SK-N-SH (cell line): ENCODE results near the gene DAB2IP. TPM values are rescaled to one million over a fixed set of nuclear protein-coding genes. Genes with fewer than 3 reads are reported as not detected.
A peak's percentile ranks its signal among the peaks of the same experiment; 100 is the strongest.

Source experiments
- CTCF ChIA-PET: fragments of 300-600, 350-600 bp; formaldehyde crosslinking; extraction: SDS; loops from one replicate; lab custom pipeline; 2021; lab: Yijun Ruan, JAX
- POLR2A ChIA-PET: fragments of 350-600 bp; sonication (Branson Sonifier 250); formaldehyde crosslinking; extraction: SDS; loops from one replicate; lab custom pipeline; 2020; ENCODE audit warnings: antibody characterized with exemption, inconsistent platforms; lab: Yijun Ruan, JAX
- DNase-seq: peaks from one replicate; pipeline ENCODE4 v3.0.0; 2012
- H2AFZ ChIP-seq: fragments of 200-600 bp; sonication (generic); 2 replicates; pipeline ENCODE4 v1.8.1; 2016; ENCODE audit warnings: antibody characterized with exemption, mild to moderate bottlenecking, low read depth
- H3F3A ChIP-seq: fragments of 200-600 bp; sonication (generic); replicated peaks from 2 replicates; pipeline ENCODE3; 2016; ENCODE audit warnings: antibody characterized with exemption, mild to moderate bottlenecking; ENCODE audit not compliant: insufficient read depth
- H3K27ac ChIP-seq, 2 experiments: fragments of 200-500 bp in 1 of 2; fragments of 200-600 bp in 1 of 2; sonication (Bioruptor generic) in 1 of 2; sonication (generic), shearing (Covaris generic) in 1 of 2; 2 replicates each; pipeline versions ENCODE4 v1.5.1 to v1.6.1; 2014 to 2016; ENCODE audit warnings: low read depth in 2 of 2, inconsistent platforms in 1 of 2, low read length in 1 of 2, mild to moderate bottlenecking in 1 of 2, mixed read lengths in 1 of 2
- H3K27me3 ChIP-seq: fragments of 200-600 bp; sonication (generic), shearing (Covaris generic); 2 replicates; pipeline ENCODE4 v1.6.1; 2016; ENCODE audit warnings: mixed run types; ENCODE audit not compliant: insufficient read depth
- H3K36me3 ChIP-seq, 2 experiments: fragments of 200-500 bp in 1 of 2; fragments of 200-600 bp in 1 of 2; sonication (Bioruptor generic) in 1 of 2; sonication (generic) in 1 of 2; replicated peaks in 1 of 2; 2 replicates each; pipeline versions ENCODE3 to v1.5.1; 2014 to 2016; ENCODE audit warnings: low read length in 1 of 2, mild to moderate bottlenecking in 1 of 2; ENCODE audit not compliant: insufficient read depth in 2 of 2, control insufficient read depth in 1 of 2
- H3K4me1 ChIP-seq, 2 experiments: fragments of 200-500 bp in 1 of 2; fragments of 200-600 bp in 1 of 2; sonication (Bioruptor generic) in 1 of 2; sonication (generic), shearing (Covaris generic) in 1 of 2; 2 replicates each; pipeline versions ENCODE4 v1.5.1 to v1.6.1; 2014 to 2016; ENCODE audit warnings: low read depth in 1 of 2, low read length in 1 of 2, mixed run types in 1 of 2; ENCODE audit not compliant: insufficient read depth in 2 of 2, control insufficient read depth in 1 of 2
- H3K4me2 ChIP-seq: fragments of 200-600 bp; sonication (generic), shearing (Covaris generic); 2 replicates; pipeline ENCODE4 v1.6.1; 2017; ENCODE audit warnings: mixed run types
- H3K4me3 ChIP-seq, 2 experiments: fragments of 200-500 bp in 1 of 2; fragments of 200-600 bp in 1 of 2; sonication (Bioruptor generic) in 1 of 2; sonication (generic), shearing (Covaris generic) in 1 of 2; 2 replicates each; pipeline versions ENCODE4 v1.5.1 to v1.8.1; 2014 to 2016; ENCODE audit warnings: low read depth in 2 of 2, inconsistent platforms in 1 of 2, low read length in 1 of 2, mild to moderate bottlenecking in 1 of 2, mixed read lengths in 1 of 2, moderate library complexity in 1 of 2
- H3K79me2 ChIP-seq: fragments of 200-600 bp; sonication (generic); 2 replicates; pipeline ENCODE4 v1.8.1; 2017; ENCODE audit warnings: mild to moderate bottlenecking; ENCODE audit not compliant: insufficient read depth
- H3K9ac ChIP-seq: fragments of 200-600 bp; sonication (generic); 2 replicates; pipeline ENCODE4 v1.6.1; 2017; ENCODE audit warnings: mixed run types
- H3K9me2 ChIP-seq: fragments of 200-600 bp; sonication (generic); 2 replicates; pipeline ENCODE4 v1.6.1; 2017; ENCODE audit warnings: mixed run types
- H3K9me3 ChIP-seq: fragments of 200-600 bp; sonication (generic); 2 replicates; pipeline ENCODE4 v1.6.1; 2017; ENCODE audit warnings: mixed run types, mild to moderate bottlenecking, moderate library complexity
- H4K20me1 ChIP-seq: fragments of 200-600 bp; sonication (generic); 2 replicates; pipeline ENCODE4 v1.6.1; 2017; ENCODE audit warnings: mild to moderate bottlenecking, mixed run types; ENCODE audit not compliant: insufficient read depth
- FOSL2 ChIP-seq: IDR thresholded peaks from 2 replicates; pipeline ENCODE4 v1.4.0; 2012; ENCODE audit warnings: low read depth, mild to moderate bottlenecking, moderate library complexity, borderline replicate concordance
- GATA2 ChIP-seq: sonication (generic); formaldehyde crosslinking; IDR thresholded peaks from 2 replicates; pipeline ENCODE4 v1.5.0; 2020; ENCODE audit warnings: mild to moderate bottlenecking, missing genetic modification reagents
- JUND ChIP-seq: IDR thresholded peaks from 2 replicates; pipeline ENCODE4 v1.4.0; 2012
- NFIC ChIP-seq: IDR thresholded peaks from 2 replicates; pipeline ENCODE4 v1.4.0; 2012; ENCODE audit warnings: borderline replicate concordance
- POLR2AphosphoS5 ChIP-seq: IDR thresholded peaks from 2 replicates; pipeline ENCODE4 v1.6.1; 2012; ENCODE audit warnings: low read depth, low read length
- TAF1 ChIP-seq: IDR thresholded peaks from 2 replicates; pipeline ENCODE4 v1.6.1; 2012; ENCODE audit warnings: low read depth, mild to moderate bottlenecking, low read length, moderate library complexity, borderline replicate concordance
- TCF12 ChIP-seq: IDR thresholded peaks from 2 replicates; pipeline ENCODE4 v1.4.0; 2012
- TEAD4 ChIP-seq: IDR thresholded peaks from 2 replicates; pipeline ENCODE4 v1.4.0; 2012; ENCODE audit warnings: mild to moderate bottlenecking, borderline replicate concordance; ENCODE audit not compliant: insufficient read depth
- WGBS: methylation state at CpG from one replicate; pipeline ENCODE4 v1.1.6; 2017; ENCODE audit warnings: low lambda C conversion rate; 5-methylcytosine and 5-hydroxymethylcytosine counted together
- polyA plus RNA-seq, 3 experiments: library from polyadenylated mRNA; depleted of rRNA; stranded (reverse); fragments of >200 nt; gene quantifications; 2 replicates each; pipeline ENCODE4 v1.2.3, GENCODE V29; 2012
- TF ChIP-seq, protein P1 (sequence below): fragments of 150-350 bp; IDR thresholded peaks from 2 replicates; pipeline ENCODE4 v1.6.1; 2016; ENCODE audit warnings: mild to moderate bottlenecking, low read depth, low read length
- TF ChIP-seq, protein P2 (sequence below): IDR thresholded peaks from 2 replicates; pipeline ENCODE4; 2012
- TF ChIP-seq, protein P3 (sequence below): IDR thresholded peaks from 2 replicates; pipeline ENCODE4 v1.6.1; 2012; ENCODE audit warnings: mild to moderate bottlenecking, low read depth, low read length, moderate library complexity

Gene DAB2IP
- polyA plus RNA-seq, 1 of the 3 experiments (the other 2 are of a cell fraction) = 21.4 TPM

DNA sequence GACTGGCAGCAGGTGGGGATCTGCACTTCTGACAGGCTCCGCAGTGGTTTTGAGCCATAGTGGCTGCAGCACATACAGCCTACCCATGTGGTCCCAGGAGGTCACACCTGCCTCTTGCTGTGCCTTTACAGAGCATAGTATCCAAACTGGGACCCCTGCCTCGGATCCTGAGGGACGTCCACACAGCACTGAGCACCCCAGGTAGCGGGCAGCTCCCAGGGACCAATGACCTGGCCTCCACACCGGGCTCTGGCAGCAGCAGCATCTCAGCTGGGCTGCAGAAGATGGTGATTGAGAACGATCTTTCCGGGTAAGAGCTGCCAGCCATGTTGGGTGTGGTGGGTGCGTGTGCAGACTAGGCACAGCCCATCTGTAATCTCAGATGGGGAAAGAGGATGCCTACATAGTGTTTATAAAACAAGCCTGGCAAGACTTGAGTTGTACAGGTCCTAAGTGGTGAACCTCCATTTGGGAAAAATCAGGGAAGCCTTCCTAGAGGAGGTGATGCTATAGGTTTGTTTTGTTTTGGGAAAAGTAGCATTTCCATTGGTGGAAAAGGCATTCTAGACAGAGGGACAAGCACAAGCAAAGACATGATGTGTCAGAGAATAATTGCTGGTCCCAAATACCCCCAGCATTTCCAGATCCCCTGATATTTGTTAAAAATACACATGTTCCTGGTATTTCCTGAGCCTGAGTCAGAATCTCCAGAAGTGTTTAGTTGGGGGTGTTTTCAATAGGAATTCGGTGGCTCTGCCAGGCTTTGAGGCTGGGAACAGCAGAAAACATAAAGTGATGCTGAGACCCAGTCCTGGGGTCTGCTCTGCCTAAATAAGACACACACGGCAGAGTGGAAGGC, 119.2 kb downstream of the DAB2IP start:
- H3F3A ChIP-seq = peaks cover 18% of the 10 kb centered on the region
- no peaks in the 10 kb centered on the region for H3K9me2 ChIP-seq
- 73% methylated on average over 6 of the region's 10 CpGs for WGBS
- no peak overlapping the region for H2AFZ ChIP-seq
- H3K9ac ChIP-seq = peak overlapping the region; percentile 53
- H4K20me1 ChIP-seq = no peaks in the 10 kb centered on the region
- H3K27me3 ChIP-seq = no peaks in the 10 kb centered on the region
- ChIA-PET POLR2A (no interaction called here), CTCF (no interaction called here)
- H3K27ac ChIP-seq = peak overlapping the region in 1 of 2 experiments; percentile 81; a peak in 2 of 4 replicates
- H3K9me3 ChIP-seq = no peaks in the 10 kb centered on the region
- peaks cover 33 to 59% of the 10 kb centered on the region in 2 experiments for H3K36me3 ChIP-seq
- no peak overlapping the region for H3K4me3 ChIP-seq
- DNase-seq = no peak
- H3K4me2 ChIP-seq = peak overlapping the region; percentile 31
- 0 out of 2 replicates have a peak, but pooled peaks cover 2% of the 10 kb centered on the region for H3K79me2 ChIP-seq
- TF ChIP-seq FOSL2 (peak; percentile 76), TCF12 (peak; percentile 77), NFIC (peak; percentile 64), TEAD4 (0 out of 2 replicates have a peak, but pooled peaks have one; percentile 55), POLR2AphosphoS5 (peak; percentile 40; the same call in 1 of the 2 replicates), GATA2 (no peak), TAF1 (no peak), JUND (peak; percentile 70; the same call in 1 of the 2 replicates)
- TF ChIP-seq, protein P1, sequence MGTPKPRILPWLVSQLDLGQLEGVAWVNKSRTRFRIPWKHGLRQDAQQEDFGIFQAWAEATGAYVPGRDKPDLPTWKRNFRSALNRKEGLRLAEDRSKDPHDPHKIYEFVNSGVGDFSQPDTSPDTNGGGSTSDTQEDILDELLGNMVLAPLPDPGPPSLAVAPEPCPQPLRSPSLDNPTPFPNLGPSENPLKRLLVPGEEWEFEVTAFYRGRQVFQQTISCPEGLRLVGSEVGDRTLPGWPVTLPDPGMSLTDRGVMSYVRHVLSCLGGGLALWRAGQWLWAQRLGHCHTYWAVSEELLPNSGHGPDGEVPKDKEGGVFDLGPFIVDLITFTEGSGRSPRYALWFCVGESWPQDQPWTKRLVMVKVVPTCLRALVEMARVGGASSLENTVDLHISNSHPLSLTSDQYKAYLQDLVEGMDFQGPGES = no peak
- TF ChIP-seq, protein P2, sequence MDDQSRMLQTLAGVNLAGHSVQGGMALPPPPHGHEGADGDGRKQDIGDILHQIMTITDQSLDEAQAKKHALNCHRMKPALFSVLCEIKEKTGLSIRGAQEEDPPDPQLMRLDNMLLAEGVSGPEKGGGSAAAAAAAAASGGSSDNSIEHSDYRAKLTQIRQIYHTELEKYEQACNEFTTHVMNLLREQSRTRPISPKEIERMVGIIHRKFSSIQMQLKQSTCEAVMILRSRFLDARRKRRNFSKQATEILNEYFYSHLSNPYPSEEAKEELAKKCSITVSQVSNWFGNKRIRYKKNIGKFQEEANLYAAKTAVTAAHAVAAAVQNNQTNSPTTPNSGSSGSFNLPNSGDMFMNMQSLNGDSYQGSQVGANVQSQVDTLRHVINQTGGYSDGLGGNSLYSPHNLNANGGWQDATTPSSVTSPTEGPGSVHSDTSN = peak; percentile 72
- TF ChIP-seq, protein P3, sequence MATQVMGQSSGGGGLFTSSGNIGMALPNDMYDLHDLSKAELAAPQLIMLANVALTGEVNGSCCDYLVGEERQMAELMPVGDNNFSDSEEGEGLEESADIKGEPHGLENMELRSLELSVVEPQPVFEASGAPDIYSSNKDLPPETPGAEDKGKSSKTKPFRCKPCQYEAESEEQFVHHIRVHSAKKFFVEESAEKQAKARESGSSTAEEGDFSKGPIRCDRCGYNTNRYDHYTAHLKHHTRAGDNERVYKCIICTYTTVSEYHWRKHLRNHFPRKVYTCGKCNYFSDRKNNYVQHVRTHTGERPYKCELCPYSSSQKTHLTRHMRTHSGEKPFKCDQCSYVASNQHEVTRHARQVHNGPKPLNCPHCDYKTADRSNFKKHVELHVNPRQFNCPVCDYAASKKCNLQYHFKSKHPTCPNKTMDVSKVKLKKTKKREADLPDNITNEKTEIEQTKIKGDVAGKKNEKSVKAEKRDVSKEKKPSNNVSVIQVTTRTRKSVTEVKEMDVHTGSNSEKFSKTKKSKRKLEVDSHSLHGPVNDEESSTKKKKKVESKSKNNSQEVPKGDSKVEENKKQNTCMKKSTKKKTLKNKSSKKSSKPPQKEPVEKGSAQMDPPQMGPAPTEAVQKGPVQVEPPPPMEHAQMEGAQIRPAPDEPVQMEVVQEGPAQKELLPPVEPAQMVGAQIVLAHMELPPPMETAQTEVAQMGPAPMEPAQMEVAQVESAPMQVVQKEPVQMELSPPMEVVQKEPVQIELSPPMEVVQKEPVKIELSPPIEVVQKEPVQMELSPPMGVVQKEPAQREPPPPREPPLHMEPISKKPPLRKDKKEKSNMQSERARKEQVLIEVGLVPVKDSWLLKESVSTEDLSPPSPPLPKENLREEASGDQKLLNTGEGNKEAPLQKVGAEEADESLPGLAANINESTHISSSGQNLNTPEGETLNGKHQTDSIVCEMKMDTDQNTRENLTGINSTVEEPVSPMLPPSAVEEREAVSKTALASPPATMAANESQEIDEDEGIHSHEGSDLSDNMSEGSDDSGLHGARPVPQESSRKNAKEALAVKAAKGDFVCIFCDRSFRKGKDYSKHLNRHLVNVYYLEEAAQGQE = no peak
- H3K4me1 ChIP-seq = peaks cover 0 to 31% of the 10 kb centered on the region in 2 experiments; a peak in 3 of 4 replicates
